Measurements from ENCODE around the gene MRRF. TPM values are rescaled to one million over a fixed set of nuclear protein-coding genes. Genes with fewer than 3 reads are reported as not detected.

Gene MRRF
- polyA plus RNA-seq (ENCODE audit: insufficient read length) = 29.1 TPM

GRCh38 chr9:122264360-122265148 is at the start of gene MRRF, which contains the start of gene RBM18:
Gene MRRF, plus strand, starts transcription at chr9:122264882. Its CDS starts 6,010 bp downstream, at chr9:122270892.
Gene RBM18, minus strand, starts transcription at chr9:122264840. Its CDS starts 3,348 bp downstream, at chr9:122261492.
- DNase-seq (ENCODE audit: low read depth) = peak; percentile 73

GRCh38 chr9:122215663-122216062 is 49.0 kb upstream of the MRRF start:
- no peak for DNase-seq (ENCODE audit: low read depth)

GRCh38 chr9:122216138-122216797 is 48.4 kb upstream of the MRRF start:
- no peak for DNase-seq (ENCODE audit: low read depth)

- DNase-seq (ENCODE audit: low read depth) = no peak
Observed at GRCh38 chr9:122216798-122217418, 47.8 kb upstream of the MRRF start.

GRCh38 chr9:122217640-122218039 is 47.0 kb upstream of the MRRF start:
- no peak for DNase-seq (ENCODE audit: low read depth)

- DNase-seq (ENCODE audit: low read depth) = no peak
Observed at GRCh38 chr9:122218071-122218934, 46.4 kb upstream of the MRRF start.

- DNase-seq (ENCODE audit: low read depth) = no peak
Observed at GRCh38 chr9:122218935-122219855, 45.5 kb upstream of the MRRF start.

GRCh38 chr9:122219856-122220672 is 44.6 kb upstream of the MRRF start:
- no peak for DNase-seq (ENCODE audit: low read depth)

GRCh38 chr9:122220673-122221182 is 44.0 kb upstream of the MRRF start:
- DNase-seq (ENCODE audit: low read depth) = no peak

GRCh38 chr9:122221183-122221811 is 43.4 kb upstream of the MRRF start:
- no peak for DNase-seq (ENCODE audit: low read depth)

GRCh38 chr9:122222791-122223190 is 41.9 kb upstream of the MRRF start:
- DNase-seq (ENCODE audit: low read depth) = no peak

- no peak for DNase-seq (ENCODE audit: low read depth)
Observed at GRCh38 chr9:122223435-122223834, 41.2 kb upstream of the MRRF start.

- no peak for DNase-seq (ENCODE audit: low read depth)
Observed at GRCh38 chr9:122225312-122226141, 39.2 kb upstream of the MRRF start.

- no peak for DNase-seq (ENCODE audit: low read depth)
Observed at GRCh38 chr9:122226142-122226757, 38.4 kb upstream of the MRRF start.

- DNase-seq (ENCODE audit: low read depth) = no peak
Observed at GRCh38 chr9:122226758-122227574, 37.7 kb upstream of the MRRF start.

- DNase-seq (ENCODE audit: low read depth) = no peak
Observed at GRCh38 chr9:122227575-122227900, 37.1 kb upstream of the MRRF start.

- no peak for DNase-seq (ENCODE audit: low read depth)
Observed at GRCh38 chr9:122228191-122228567, 36.5 kb upstream of the MRRF start.
